HepG2 (cell line): ENCODE data around the gene RAB34.

Experiments
- ATF2 ChIP-seq: sonication (generic); formaldehyde crosslinking; IDR thresholded peaks from 2 replicates; pipeline ENCODE4 v1.4.0; 2020; ENCODE audit warnings: missing genetic modification reagents
- GTF2F1 ChIP-seq: fragments of 150-350 bp; IDR thresholded peaks from 2 replicates; pipeline ENCODE4 v1.6.1; 2014; ENCODE audit warnings: low read length
- HDAC2 ChIP-seq: sonication (generic); formaldehyde crosslinking; IDR thresholded peaks from 2 replicates; pipeline ENCODE4 v1.4.0; 2020; ENCODE audit warnings: missing genetic modification reagents
- IRF1 ChIP-seq: sonication (generic); formaldehyde crosslinking; IDR thresholded peaks from 2 replicates; pipeline ENCODE4 v1.4.0; 2020; ENCODE audit warnings: low read depth, mild to moderate bottlenecking, missing genetic modification reagents
- ISX ChIP-seq: sonication (generic); formaldehyde crosslinking; conservative IDR thresholded peaks from 2 replicates; pipeline ENCODE4 v1.5.0; 2020; ENCODE audit warnings: missing genetic modification reagents
- PRDM10 ChIP-seq: sonication (generic); formaldehyde crosslinking; IDR thresholded peaks from 2 replicates; pipeline ENCODE4 v1.4.0; 2020; ENCODE audit warnings: low read depth, missing genetic modification reagents
- ZNF768 ChIP-seq: sonication (generic); formaldehyde crosslinking; IDR thresholded peaks from 2 replicates; pipeline ENCODE4 v1.4.0; 2020; ENCODE audit warnings: missing genetic modification reagents

- TF ChIP-seq HDAC2 (CRISPR knock-in tag), result no peak
- TF ChIP-seq PRDM10, result no peak
- no peak for TF ChIP-seq GTF2F1
- TF ChIP-seq ISX (CRISPR knock-in tag), result no peak
- no peak for TF ChIP-seq ZNF768 (CRISPR knock-in tag)
- no peak for TF ChIP-seq IRF1 (CRISPR knock-in tag)
- no peak for TF ChIP-seq ATF2 (CRISPR knock-in tag)
Observed at GRCh38 chr17:28737316-28737715, 19.6 kb upstream of the RAB34 start.
